Fibroblast of gingiva (primary cell): Measurements from ENCODE around the gene TIGAR.

Source experiments
- DNase-seq: peaks from one replicate; pipeline ENCODE4 v3.0.0-alpha.2; 2011; ENCODE audit warnings: low read depth

Gene TIGAR, protein sequence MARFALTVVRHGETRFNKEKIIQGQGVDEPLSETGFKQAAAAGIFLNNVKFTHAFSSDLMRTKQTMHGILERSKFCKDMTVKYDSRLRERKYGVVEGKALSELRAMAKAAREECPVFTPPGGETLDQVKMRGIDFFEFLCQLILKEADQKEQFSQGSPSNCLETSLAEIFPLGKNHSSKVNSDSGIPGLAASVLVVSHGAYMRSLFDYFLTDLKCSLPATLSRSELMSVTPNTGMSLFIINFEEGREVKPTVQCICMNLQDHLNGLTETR

DNA sequence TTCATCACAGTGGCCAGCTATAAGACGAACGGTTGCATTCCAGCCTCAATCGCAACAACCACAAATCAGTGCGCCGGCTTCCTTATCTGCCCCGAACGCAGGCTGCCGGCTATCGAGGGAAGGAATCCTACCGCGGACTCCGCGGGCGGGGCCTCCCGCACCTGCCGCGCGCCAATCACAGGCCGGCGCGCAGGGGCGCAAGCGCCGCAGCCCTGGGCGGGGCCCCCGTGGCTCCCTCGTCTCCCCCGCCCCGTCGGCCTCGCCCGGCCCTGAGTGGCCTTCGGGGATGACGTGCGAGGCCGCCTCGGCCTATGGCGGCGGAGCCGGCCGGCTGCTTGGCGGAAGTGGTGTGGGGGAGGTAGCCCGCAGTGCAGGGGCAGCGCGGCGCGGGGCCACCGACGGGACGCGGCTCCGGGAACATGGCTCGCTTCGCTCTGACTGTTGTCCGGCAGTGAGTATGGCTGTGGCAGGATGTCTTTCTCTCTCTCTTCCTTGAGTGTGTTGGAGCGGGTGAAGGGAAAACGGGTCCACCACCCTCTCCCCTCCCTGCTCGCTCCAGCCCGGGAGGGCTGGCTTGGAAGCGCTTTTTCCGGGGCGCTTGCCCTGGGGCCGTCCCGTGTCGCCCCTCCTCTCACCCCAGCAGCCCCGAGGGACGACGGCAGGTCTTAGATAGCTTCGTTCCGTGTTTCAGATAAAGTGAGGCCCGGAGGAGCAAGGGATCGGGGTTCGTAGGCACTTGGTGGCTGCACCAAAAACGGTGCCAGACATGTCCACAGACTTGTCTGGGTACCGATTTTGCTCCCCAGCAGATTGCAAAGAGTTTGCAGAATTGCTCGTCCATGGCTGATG lies at the start of gene TIGAR:
Gene TIGAR, plus strand, starts transcription at position 361 of the 849 bp plus-strand sequence. Its CDS starts 59 bp downstream, at position 420.
- DNase-seq = peak; percentile 92

- peak; percentile 10 for DNase-seq
Measured at GRCh38 chr12:4271717-4272423, 49.1 kb upstream of the TIGAR start.

DNA sequence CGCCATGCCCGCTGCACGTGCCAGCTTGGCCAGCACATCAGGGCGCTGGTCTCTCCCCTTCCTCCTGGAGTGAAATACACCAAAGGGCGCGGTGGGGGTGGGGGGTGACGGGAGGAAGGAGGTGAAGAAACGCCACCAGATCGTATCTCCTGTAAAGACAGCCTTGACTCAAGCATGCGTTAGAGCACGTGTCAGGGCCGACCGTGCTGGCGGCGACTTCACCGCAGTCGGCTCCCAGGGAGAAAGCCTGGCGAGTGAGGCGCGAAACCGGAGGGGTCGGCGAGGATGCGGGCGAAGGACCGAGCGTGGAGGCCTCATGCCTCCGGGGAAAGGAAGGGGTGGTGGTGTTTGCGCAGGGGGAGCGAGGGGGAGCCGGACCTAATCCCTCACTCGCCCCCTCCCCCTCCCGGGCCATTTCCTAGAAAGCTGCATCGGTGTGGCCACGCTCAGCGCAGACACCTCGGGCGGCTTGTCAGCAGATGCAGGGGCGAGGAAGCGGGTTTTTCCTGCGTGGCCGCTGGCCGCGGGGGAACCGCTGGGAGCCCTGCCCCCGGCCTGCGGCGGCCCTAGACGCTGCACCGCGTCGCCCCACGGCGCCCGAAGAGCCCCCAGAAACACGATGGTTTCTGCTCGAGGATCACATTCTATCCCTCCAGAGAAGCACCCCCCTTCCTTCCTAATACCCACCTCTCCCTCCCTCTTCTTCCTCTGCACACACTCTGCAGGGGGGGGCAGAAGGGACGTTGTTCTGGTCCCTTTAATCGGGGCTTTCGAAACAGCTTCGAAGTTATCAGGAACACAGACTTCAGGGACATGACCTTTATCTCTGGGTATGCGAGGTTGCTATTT lies 48.4 kb upstream of the TIGAR start:
- DNase-seq = no peak

DNA sequence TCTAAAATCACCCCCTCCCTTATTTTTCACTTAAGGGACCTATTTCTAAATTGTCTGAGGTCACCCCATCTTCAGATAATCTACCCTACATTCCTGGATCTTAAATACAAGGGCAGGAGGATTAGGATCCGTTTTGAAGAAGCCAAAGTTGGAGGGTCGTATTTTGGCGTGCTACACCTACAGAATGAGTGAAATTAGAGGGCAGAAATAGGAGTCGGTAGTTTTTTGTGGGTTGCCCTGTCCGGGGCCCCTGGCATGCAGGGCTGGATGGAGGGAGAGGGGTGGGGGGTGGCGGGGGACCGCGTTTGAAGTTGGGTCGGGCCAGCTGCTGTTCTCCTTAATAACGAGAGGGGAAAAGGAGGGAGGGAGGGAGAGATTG lies 47.8 kb upstream of the TIGAR start:
- DNase-seq = no peak

DNA sequence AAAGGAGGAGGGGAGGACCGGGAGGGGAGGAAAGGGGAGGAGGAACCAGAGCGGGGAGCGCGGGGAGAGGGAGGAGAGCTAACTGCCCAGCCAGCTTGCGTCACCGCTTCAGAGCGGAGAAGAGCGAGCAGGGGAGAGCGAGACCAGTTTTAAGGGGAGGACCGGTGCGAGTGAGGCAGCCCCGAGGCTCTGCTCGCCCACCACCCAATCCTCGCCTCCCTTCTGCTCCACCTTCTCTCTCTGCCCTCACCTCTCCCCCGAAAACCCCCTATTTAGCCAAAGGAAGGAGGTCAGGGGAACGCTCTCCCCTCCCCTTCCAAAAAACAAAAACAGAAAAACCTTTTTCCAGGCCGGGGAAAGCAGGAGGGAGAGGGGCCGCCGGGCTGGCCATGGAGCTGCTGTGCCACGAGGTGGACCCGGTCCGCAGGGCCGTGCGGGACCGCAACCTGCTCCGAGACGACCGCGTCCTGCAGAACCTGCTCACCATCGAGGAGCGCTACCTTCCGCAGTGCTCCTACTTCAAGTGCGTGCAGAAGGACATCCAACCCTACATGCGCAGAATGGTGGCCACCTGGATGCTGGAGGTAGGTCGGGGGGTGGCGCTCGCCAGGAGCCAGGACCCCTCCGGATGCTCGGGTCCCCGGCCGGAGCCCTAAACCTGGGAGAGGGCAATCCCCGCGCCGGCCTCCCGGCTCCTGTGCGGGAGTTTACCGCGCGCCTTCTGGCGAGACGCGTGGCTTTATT lies 47.2 kb upstream of the TIGAR start, which contains the start of gene CCND2:
Gene CCND2, plus strand, starts transcription at position 111 of the 744 bp plus-strand sequence. Its CDS starts 279 bp downstream, at position 390.
- peak; percentile 37 for DNase-seq

GRCh38 chr12:4274396-4275015 lies 46.5 kb upstream of the TIGAR start:
- DNase-seq = no peak

DNA sequence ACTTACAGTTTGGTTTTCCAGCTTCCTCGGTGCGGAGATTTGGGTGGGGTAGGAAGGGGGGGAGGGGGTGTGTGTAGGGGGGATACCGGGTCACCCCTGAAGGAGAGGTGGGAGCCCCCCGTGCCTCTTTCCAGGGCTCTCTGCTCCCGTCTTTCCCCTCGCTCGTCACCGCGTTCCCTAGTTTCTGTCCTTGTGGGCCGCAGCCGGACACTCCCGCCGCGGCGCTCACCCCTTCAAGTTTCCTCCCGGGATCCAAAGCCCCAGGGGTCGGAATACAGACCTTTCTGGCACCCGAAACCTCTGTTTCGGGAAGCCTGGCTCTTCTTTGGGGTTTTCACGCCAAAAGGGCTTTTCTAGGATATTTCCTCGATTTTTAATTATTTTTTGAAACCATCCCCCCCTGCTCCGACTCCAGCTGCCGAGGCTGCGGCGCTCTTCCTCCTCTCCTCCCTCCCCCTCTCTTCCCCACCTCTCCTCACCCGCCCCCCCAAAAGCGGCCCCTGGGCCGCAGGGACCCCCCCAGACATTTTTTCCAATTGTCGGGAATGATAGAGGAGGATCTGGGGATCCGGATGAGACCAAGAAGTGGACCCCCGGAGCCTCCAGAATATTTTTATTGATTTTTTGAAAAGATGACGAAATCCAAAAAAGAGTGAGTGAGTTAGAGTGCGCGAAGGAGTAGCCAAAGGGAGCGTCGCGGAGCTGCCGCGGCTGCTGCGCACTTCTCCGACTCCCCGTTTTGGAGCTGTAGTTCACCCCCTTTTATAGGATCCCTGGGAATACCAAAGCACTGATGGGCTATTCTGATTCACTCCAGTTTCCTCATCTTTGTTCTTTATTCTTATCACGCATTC lies 45.8 kb upstream of the TIGAR start:
- no peak for DNase-seq

DNA sequence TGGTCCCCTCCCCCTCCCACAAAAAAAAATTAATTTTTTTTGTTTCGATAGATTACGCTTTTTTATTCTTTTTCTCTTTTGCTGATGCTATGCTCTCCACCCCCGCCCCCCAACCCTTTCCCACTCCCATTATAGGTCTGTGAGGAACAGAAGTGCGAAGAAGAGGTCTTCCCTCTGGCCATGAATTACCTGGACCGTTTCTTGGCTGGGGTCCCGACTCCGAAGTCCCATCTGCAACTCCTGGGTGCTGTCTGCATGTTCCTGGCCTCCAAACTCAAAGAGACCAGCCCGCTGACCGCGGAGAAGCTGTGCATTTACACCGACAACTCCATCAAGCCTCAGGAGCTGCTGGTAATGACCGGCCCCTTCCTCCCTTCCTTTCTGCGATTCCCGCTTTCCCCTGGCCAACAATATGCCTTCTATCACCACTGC lies 45.1 kb upstream of the TIGAR start:
- DNase-seq = no peak

- DNase-seq = peak; percentile 64
Measured at GRCh38 chr12:4276524-4277204, 44.3 kb upstream of the TIGAR start.

- no peak for DNase-seq
Measured at GRCh38 chr12:4277205-4277543, 43.8 kb upstream of the TIGAR start.

DNA sequence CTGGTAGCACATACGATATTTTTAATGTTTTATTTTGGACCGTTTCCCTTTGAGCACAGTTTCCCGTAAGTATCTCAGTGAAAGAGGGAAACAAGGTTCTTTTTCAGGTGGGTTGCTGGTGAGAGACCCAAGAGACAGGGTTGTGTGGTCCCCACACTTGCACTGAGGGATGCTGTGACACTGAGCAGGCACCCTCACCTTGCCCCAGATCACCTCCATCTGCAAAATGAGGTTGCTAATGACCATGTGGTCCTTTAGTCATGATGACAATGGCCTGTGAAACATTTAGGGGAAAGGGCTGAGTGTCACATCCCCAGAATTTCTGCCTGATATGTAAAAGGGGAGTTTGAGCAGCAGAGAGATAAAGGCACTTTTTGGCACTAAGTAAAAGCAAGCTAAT lies 43.2 kb upstream of the TIGAR start:
- DNase-seq = no peak

- no peak for DNase-seq
Measured at GRCh38 chr12:4278329-4279197, 42.5 kb upstream of the TIGAR start.

- no peak for DNase-seq
Measured at GRCh38 chr12:4279198-4279690, 41.8 kb upstream of the TIGAR start.

- no peak for DNase-seq
Measured at GRCh38 chr12:4280351-4281163, 40.5 kb upstream of the TIGAR start.

DNA sequence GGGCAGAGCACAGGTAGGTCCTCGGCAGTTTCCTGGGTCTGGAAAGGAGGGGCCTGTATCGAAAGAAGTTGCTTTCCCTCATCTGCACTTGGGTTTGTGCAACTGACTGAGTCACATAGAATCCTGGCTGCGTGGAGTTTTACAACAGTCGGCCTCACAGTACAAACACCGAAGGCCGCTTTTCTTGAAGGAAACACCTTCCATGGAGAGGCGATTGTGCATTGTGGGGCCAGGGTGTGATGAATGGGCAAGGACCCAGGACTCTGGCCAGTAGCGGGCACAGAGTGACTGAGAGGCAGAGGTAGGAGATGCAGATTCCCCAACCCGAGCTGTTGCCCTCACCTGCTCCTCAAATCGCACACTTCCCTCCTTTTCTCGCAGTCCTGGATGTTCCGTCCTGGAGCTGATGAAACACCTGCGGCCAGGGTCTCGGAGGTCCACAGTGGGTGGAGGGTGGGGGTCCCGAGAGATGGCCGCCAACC lies 39.8 kb upstream of the TIGAR start:
- no peak for DNase-seq

DNA sequence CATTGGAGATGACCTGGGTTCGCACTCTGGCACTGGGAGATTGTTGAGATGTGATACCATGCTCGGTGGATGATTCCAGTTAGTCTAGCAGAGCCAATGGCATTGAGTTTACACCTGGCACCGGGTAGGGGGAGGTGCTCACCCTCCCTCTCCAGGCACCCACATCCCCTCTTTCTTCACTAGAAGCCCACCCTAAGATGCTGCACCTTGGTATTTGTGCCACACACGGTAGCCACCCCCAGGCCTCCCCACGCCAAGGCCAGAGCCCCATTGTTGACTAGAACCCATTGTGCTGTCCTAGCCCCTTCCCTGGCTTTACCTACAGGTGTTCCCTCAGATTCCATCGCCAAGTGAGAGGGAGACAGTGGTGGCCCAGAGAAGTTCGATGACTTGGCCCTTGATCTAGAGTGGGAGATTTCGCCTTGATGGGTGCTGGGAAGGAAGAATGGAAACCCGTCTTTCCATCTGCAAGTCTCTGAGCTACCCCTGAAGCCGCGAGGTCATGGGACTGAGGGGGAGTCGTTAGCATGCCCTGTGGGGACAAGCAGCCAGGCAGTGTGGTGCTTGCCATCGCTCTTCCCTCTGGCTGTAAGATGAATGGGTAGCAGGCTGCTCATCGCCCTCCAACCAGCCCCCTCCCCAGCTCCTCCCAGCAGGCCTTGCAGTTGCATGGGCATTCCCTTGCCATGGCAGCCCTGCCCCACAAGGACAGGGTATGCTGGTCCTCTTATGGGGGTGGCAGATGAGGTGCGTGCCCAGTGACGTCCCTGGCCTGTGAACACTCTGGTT lies 38.7 kb upstream of the TIGAR start:
- DNase-seq = no peak
